GM10248 (cell line): ENCODE results near the gene ADAMTS3.
"Not testable (repeated sequence)": the region's sequence is repeated elsewhere in the genome, so short reads cannot be mapped to it uniquely, and the experiment has no call there.

ENCODE experiments used
- CTCF ChIA-PET: fragments of 300-600 bp; sonication (Branson Sonifier 250); formaldehyde crosslinking; extraction: SDS; loops from one replicate; lab custom pipeline; 2021; ENCODE audit warnings: antibody characterized with exemption; lab: Yijun Ruan, JAX
- POLR2A ChIA-PET: fragments of 350-650 bp; sonication (Branson Sonifier 250); formaldehyde crosslinking; extraction: SDS; loops from one replicate; lab custom pipeline; 2020; ENCODE audit warnings: antibody characterized with exemption; lab: Yijun Ruan, JAX
- DNase-seq: peaks from one replicate; pipeline ENCODE4 v3.0.0; 2012; ENCODE audit errors: extremely low spot score
- TF ChIP-seq, protein P1 (sequence below): IDR thresholded peaks from 2 replicates; pipeline ENCODE4 v1.5.1; 2012; ENCODE audit warnings: mild to moderate bottlenecking, low read depth; ENCODE audit errors: extremely low read depth, missing control alignments, control extremely low read depth

The ADAMTS3 gene

DNA sequence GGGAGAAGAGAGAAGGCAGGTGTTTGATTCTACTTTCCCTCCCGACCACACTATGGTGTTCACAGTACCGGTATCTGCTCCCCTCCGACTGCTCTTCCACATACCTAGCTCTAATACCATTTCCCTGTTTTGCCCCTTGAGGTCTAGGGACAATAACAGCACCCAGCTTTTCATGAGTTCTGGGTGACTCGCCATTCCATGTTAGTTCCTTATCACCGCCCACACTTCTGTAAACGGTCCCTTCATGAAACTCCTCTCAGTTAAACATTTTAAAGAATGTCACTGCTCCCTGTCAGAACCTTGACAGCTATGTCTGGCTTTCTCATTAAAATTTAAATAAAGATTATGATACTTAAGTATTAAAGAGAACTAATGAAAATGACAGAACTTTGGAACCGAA is 136.7 kb downstream of the ADAMTS3 start:
- no peak for DNase-seq
- CTCF ChIA-PET = interaction anchor here (1.0 to 2.1 kb wide), 2 partner anchors 9 to 13 kb away, joined by 5 to 6 read pairs; no protein-coding TSS in a partner anchor
- POLR2A ChIA-PET = no interaction called here
- TF ChIP-seq, protein P1, sequence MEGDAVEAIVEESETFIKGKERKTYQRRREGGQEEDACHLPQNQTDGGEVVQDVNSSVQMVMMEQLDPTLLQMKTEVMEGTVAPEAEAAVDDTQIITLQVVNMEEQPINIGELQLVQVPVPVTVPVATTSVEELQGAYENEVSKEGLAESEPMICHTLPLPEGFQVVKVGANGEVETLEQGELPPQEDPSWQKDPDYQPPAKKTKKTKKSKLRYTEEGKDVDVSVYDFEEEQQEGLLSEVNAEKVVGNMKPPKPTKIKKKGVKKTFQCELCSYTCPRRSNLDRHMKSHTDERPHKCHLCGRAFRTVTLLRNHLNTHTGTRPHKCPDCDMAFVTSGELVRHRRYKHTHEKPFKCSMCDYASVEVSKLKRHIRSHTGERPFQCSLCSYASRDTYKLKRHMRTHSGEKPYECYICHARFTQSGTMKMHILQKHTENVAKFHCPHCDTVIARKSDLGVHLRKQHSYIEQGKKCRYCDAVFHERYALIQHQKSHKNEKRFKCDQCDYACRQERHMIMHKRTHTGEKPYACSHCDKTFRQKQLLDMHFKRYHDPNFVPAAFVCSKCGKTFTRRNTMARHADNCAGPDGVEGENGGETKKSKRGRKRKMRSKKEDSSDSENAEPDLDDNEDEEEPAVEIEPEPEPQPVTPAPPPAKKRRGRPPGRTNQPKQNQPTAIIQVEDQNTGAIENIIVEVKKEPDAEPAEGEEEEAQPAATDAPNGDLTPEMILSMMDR = no peak

DNA sequence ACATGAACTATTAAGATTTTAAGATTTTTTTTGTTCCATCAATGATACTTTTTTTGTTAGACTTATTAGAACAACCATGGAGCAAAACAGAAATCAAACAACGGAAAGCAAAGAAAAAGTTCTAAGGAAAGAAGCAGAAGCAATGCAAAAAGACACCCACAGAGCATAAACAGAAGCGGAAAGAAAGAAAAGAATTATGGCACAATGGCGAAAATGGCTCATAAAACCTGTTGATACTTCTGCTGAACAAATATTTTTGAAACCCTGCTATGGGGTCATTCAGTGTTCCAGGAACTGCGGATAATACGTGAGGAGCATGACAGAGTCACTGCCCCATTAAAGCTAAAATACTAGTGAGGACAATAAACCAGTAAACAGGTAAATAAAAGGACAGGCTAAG is 138.0 kb downstream of the ADAMTS3 start:
- DNase-seq = no peak
- ChIA-PET POLR2A (no interaction called here), CTCF (no interaction called here)
- TF ChIP-seq, protein P1 = no peak

DNA sequence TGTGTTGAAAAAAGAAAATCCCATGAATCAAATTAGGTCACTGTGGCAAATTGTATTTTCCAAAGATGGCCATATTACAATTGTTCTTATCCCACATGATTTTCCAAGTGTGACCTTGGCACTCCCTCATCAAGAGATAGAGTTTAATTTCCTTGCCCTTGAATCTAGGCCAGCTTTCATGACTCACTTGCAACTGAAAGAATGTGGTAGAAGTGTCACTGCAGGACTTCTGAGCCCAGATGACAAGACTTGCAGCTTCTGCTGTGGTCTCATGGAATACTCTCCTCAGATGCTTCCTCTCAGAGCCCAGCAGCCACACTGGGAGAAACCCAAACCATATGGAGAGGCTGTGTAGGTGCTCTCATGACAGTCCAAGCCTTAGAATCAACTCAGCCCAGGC is 139.0 kb downstream of the ADAMTS3 start:
- no peak for DNase-seq
- TF ChIP-seq, protein P1 = no peak
- POLR2A ChIA-PET = no interaction called here
- CTCF ChIA-PET = no interaction called here

DNA sequence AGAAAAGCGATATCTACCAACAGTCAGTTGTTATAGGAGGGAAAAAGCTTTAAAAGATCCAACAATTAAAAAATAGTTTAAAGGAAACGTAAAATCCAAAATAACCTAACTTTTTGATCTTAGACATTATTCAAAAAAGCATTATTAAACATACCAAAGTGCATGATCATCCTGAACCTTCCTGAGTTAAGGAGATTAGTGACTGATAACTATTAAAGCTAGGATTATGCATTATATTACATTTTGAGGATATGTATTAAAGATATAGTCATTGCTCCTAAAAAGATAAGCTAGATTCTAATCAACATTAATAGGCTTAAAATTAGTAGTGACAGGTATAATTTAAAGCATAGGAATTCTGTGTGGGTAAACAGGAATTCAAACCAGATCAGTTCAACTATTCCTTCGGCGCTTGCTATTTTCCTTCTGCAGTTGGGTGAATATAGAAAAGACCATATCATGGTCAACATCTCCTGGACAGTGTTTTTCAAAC is 139.6 kb downstream of the ADAMTS3 start:
- ChIA-PET POLR2A (no interaction called here), CTCF (interaction anchor here (1.3 kb wide), 1 partner anchor 10 kb away, joined by 5 read pairs; no protein-coding TSS in a partner anchor)
- DNase-seq = no peak
- TF ChIP-seq, protein P1 = no peak

DNA sequence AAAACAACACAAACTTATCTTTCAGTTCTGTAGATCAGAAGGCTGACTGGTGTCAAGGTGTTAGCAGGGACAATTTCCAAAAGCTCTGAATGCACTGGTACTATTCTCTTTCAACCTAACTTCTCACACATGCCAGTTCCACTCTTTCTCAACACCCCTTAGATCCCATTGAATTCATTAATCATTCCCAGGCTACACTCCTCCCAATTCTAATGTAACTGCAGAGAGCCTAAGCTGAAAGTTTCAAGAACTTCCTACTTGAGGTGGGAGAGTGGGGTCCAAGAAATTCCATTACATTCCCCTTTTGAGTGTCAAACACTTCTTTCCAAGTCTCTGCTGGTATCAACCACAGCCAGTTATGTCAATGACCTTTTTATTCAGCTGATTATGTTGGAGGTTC is 142.0 kb downstream of the ADAMTS3 start:
- ChIA-PET CTCF (no interaction called here), POLR2A (no interaction called here)
- no peak for DNase-seq
- TF ChIP-seq, protein P1 = no peak

DNA sequence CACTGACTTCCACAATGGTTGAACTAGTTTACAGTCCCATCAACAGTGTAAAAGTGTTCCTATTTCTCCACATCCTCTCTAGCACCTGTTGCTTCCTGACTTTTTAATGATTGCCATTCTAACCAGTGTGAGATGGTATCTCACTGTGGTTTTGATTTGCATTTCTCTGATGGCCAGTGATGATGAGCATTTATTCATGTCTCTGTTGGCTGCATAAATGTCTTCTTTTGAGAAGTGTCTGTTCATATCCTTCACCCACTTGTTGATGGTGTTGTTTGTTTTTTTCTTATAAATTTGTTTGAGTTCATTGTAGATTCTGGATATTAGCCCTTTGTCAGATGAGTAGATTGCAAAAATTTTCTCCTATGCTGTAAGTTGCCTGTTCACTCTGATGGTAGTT is 143.1 kb downstream of the ADAMTS3 start:
- POLR2A ChIA-PET, CTCF ChIA-PET: not testable (repeated sequence)

DNA sequence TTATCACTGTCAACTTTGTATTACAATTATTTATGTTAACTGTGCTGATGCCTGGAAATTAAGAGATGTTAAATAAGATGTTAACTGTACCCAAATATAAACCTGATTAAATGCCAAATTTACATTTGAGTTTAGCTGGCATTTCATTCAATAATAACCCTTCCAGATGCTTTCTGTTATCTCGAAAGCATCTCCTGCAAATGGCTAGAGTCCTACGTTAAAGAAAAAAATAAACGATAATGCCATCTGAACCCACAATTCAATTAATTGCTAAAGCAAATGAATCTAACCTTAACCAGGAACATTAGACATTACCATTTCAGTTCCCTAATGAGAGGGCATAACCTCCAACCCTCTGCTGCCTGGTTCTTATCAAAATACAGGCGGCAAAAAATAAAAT is 145.0 kb downstream of the ADAMTS3 start:
- CTCF ChIA-PET = interaction anchor here (1.0 kb wide), 1 partner anchor 9 kb away, joined by 5 read pairs; no protein-coding TSS in a partner anchor
- TF ChIP-seq, protein P1 = no peak
- POLR2A ChIA-PET = no interaction called here
- no peak for DNase-seq

More for the DNA sequence above, 143.1 kb downstream of the ADAMTS3 start:
- DNase-seq = not testable (repeated sequence)
